Fibroblast of lung (primary cell): ENCODE measurements around the gene MYO1F. TPM values are rescaled to one million over a fixed set of nuclear protein-coding genes. Genes with fewer than 3 reads are reported as not detected.

Source experiments
- DNase-seq, 2 donors: peaks; one replicate each; pipeline versions ENCODE4 v3.0.0 to v3.0.0-alpha.2; 2010; ENCODE audit warnings: low read depth in 2 of 2
- H2AFZ ChIP-seq: 2 replicates; pipeline ENCODE4 v1.5.1; 2012; ENCODE audit warnings: low read length, control low read depth, inconsistent platforms
- H3K27ac ChIP-seq: 2 replicates; pipeline ENCODE4 v1.5.1; 2011; ENCODE audit warnings: low read length, control low read depth; ENCODE audit not compliant: insufficient read depth
- H3K27me3 ChIP-seq: 2 replicates; pipeline ENCODE4 v1.5.1; 2011; ENCODE audit warnings: mild to moderate bottlenecking, low read length; ENCODE audit not compliant: control insufficient read depth, insufficient read depth
- H3K36me3 ChIP-seq: 2 replicates; pipeline ENCODE4 v1.5.1; 2011; ENCODE audit warnings: low read length; ENCODE audit not compliant: control insufficient read depth, insufficient read depth
- H3K4me1 ChIP-seq: 2 replicates; pipeline ENCODE4 v1.5.1; 2011; ENCODE audit warnings: low read length; ENCODE audit not compliant: control insufficient read depth, insufficient read depth; ENCODE audit errors: extremely low read depth
- H3K4me2 ChIP-seq: 2 replicates; pipeline ENCODE4 v1.5.1; 2011; ENCODE audit warnings: low read length, control low read depth; ENCODE audit not compliant: insufficient read depth; ENCODE audit errors: extremely low read depth
- H3K4me3 ChIP-seq, 4 experiments: fragments of 200-600 bp in 1 of 4; sonication (generic) in 1 of 4; replicated peaks in 1 of 4; 2 replicates each; pipeline ENCODE4 v1.5.1; 2011 to 2016; ENCODE audit warnings: low read length in 4 of 4, low read depth in 3 of 4, mild to moderate bottlenecking in 3 of 4, control low read depth in 2 of 4, inconsistent platforms in 1 of 4, mixed read lengths in 1 of 4; ENCODE audit not compliant: insufficient read depth in 1 of 4; ENCODE audit errors: control extremely low read depth in 1 of 4
- H3K79me2 ChIP-seq: 2 replicates; pipeline ENCODE4 v1.5.1; 2012; ENCODE audit warnings: mild to moderate bottlenecking, low read length, inconsistent platforms; ENCODE audit not compliant: control insufficient read depth, insufficient read depth
- H3K9ac ChIP-seq: 2 replicates; pipeline ENCODE4 v1.5.1; 2011; ENCODE audit warnings: mild to moderate bottlenecking, low read length, control low read depth; ENCODE audit not compliant: insufficient read depth
- H3K9me3 ChIP-seq: 2 replicates; pipeline ENCODE4 v1.5.1; 2012; ENCODE audit warnings: low read depth, low read length; ENCODE audit not compliant: control insufficient read depth, insufficient read depth
- H4K20me1 ChIP-seq: 2 replicates; pipeline ENCODE4 v1.5.1; 2011; ENCODE audit warnings: low read length; ENCODE audit not compliant: control insufficient read depth, insufficient read depth; ENCODE audit errors: extremely low read depth
- CTCF ChIP-seq, 2 donors: IDR thresholded peaks in 1 of 2; conservative IDR thresholded peaks in 1 of 2; 1 replicate in 1 of 2; 2 replicates in 1 of 2; pipeline ENCODE4 v1.5.1; 2011 to 2012; ENCODE audit warnings: low read length in 2 of 2, control low read depth in 1 of 2, inconsistent platforms in 1 of 2, low read depth in 1 of 2, mild to moderate bottlenecking in 1 of 2
- EZH2 ChIP-seq: IDR thresholded peaks from 2 replicates; pipeline ENCODE4 v1.5.1; 2012; ENCODE audit warnings: low read length, control low read depth, mild to moderate bottlenecking; ENCODE audit errors: missing control alignments
- polyA plus RNA-seq, 2 donors: library from polyadenylated mRNA; depleted of rRNA in 1 of 2; stranded (reverse) in 1 of 2; unstranded in 1 of 2; fragments of >200 nt; gene quantifications; 2 replicates each; pipeline ENCODE4 v1.2.1, GENCODE V29; 2011 to 2012; ENCODE audit warnings: missing spikeins in 1 of 2
- total RNA-seq: library from RNA; depleted of rRNA; stranded (reverse); fragments of >200 nt; gene quantifications from 2 replicates; pipeline ENCODE4 v1.2.1, GENCODE V29; 2014

Gene MYO1F
- total and polyA plus RNA-seq, 2 donors (not counting 1 experiment from before 2014, with no cell fraction given): 0.08 to 0.17 TPM

GRCh38 chr19:8475005-8475404 lies 102.2 kb downstream of the MYO1F start:
- no peak overlapping the region for H3K4me2 ChIP-seq
- no peaks in the 10 kb centered on the region for H4K20me1 ChIP-seq
- no peaks in the 10 kb centered on the region for H3K9me3 ChIP-seq
- H3K4me1 ChIP-seq: peaks cover 2% of the 10 kb centered on the region
- peaks cover 10% of the 10 kb centered on the region for H3K36me3 ChIP-seq
- H3K27me3 ChIP-seq: no peaks in the 10 kb centered on the region
- H2AFZ ChIP-seq: no peak overlapping the region
- TF ChIP-seq EZH2 (no peak), CTCF (conservative IDR thresholded peaks at IDR 0.05 in 1 of 2, IDR thresholded peaks at IDR 0.05 in 1 of 2; ENCODE audit: low read depth in 1 of 2, low read length in 2 of 2) (no peak)
- H3K4me3 ChIP-seq: no peak overlapping the region
- no peak overlapping the region for H3K27ac ChIP-seq
- no peak overlapping the region for H3K9ac ChIP-seq
- no peak for DNase-seq
- peaks cover 37% of the 10 kb centered on the region for H3K79me2 ChIP-seq

GRCh38 chr19:8473648-8474476 lies 103.4 kb downstream of the MYO1F start:
- Histone ChIP-seq H3K4me3 (no peak overlapping the region), H3K36me3 (peaks cover 18% of the 10 kb centered on the region), H3K4me1 (peaks cover 2% of the 10 kb centered on the region), H3K9ac (no peak overlapping the region), H3K9me3 (no peaks in the 10 kb centered on the region), H3K27me3 (no peaks in the 10 kb centered on the region), H4K20me1 (no peaks in the 10 kb centered on the region), H2AFZ (no peak overlapping the region), H3K4me2 (no peak overlapping the region), H3K27ac (no peak overlapping the region), H3K79me2 (peaks cover 38% of the 10 kb centered on the region)
- no peak for DNase-seq
- no peak for TF ChIP-seq CTCF (conservative IDR thresholded peaks at IDR 0.05 in 1 of 2, IDR thresholded peaks at IDR 0.05 in 1 of 2; ENCODE audit: low read depth in 1 of 2, low read length in 2 of 2)
- TF ChIP-seq EZH2: no peak

Other genes with a start within 250 kb of the MYO1F start
- 0.17 and 0.26 TPM in 2 replicates for gene KANK3, start 234.2 kb downstream of the MYO1F start, total RNA-seq
- gene KANK3, start 234.2 kb downstream of the MYO1F start, polyA plus RNA-seq: 0.23 TPM in 1 of 2 replicates, not detected in the other
- gene ANGPTL4, start 213.3 kb downstream of the MYO1F start, total RNA-seq: 1.7 and 6.7 TPM in 2 replicates
- 6.0 and 6.6 TPM in 2 replicates for gene ANGPTL4, start 213.3 kb downstream of the MYO1F start, polyA plus RNA-seq
- gene RAB11B, start 187.1 kb downstream of the MYO1F start, total RNA-seq: 46.2 and 47.0 TPM in 2 replicates
- 27.8 and 34.8 TPM in 2 replicates for gene RAB11B, start 187.1 kb downstream of the MYO1F start, polyA plus RNA-seq
- 57.5 and 90.8 TPM in 2 replicates for gene MARCHF2, start 164.1 kb downstream of the MYO1F start, total RNA-seq
- gene MARCHF2, start 164.1 kb downstream of the MYO1F start, polyA plus RNA-seq: 16.8 and 19.4 TPM in 2 replicates
- 36.2 and 51.5 TPM in 2 replicates for gene HNRNPM, start 132.5 kb downstream of the MYO1F start, total RNA-seq
- gene HNRNPM, start 132.5 kb downstream of the MYO1F start, polyA plus RNA-seq: 104 and 136 TPM in 2 replicates
- not detected in 2 replicates for gene PRAM1, start 74.8 kb downstream of the MYO1F start, total RNA-seq
- gene PRAM1, start 74.8 kb downstream of the MYO1F start, polyA plus RNA-seq: not detected in 2 replicates
- gene ZNF414, start 63.3 kb downstream of the MYO1F start, total RNA-seq: 2.8 and 4.0 TPM in 2 replicates
- 2.9 and 3.4 TPM in 2 replicates for gene ZNF414, start 63.3 kb downstream of the MYO1F start, polyA plus RNA-seq
- 11.2 and 13.1 TPM in 2 replicates for gene ADAMTS10, start 33.3 kb upstream of the MYO1F start, total RNA-seq
- 0.81 and 2.0 TPM in 2 replicates for gene ADAMTS10, start 33.3 kb upstream of the MYO1F start, polyA plus RNA-seq
- gene NFILZ, start 53.2 kb upstream of the MYO1F start, total RNA-seq: not detected in 2 replicates
- not detected in 2 replicates for gene NFILZ, start 53.2 kb upstream of the MYO1F start, polyA plus RNA-seq
- gene ACTL9, start 121.4 kb upstream of the MYO1F start, total RNA-seq: not detected in 2 replicates
- gene ACTL9, start 121.4 kb upstream of the MYO1F start, polyA plus RNA-seq: not detected in 2 replicates
- not detected in 2 replicates for gene OR2Z1, start 144.2 kb upstream of the MYO1F start, total RNA-seq
- gene OR2Z1, start 144.2 kb upstream of the MYO1F start, polyA plus RNA-seq: not detected in 2 replicates